BLaER1 (cell line): Measurements from ENCODE around the gene SPTBN2.

Experiments
- H3K27ac ChIP-seq: shearing (Covaris generic); formaldehyde crosslinking; 2 replicates; pipeline ENCODE4 v1.8.1; 2022
- H3K27me3 ChIP-seq: shearing (Covaris generic); formaldehyde crosslinking; 2 replicates; pipeline ENCODE4 v1.8.1; 2022
- H3K36me3 ChIP-seq: shearing (Covaris generic); formaldehyde crosslinking; 2 replicates; pipeline ENCODE4 v1.8.1; 2022
- H3K4me1 ChIP-seq: shearing (Covaris generic); formaldehyde crosslinking; 2 replicates; pipeline ENCODE4 v1.8.1; 2022
- H3K4me2 ChIP-seq: shearing (Covaris generic); formaldehyde crosslinking; 2 replicates; pipeline ENCODE4 v1.8.1; 2022
- H3K4me3 ChIP-seq: shearing (Covaris generic); formaldehyde crosslinking; 2 replicates; pipeline ENCODE4 v1.8.1; 2022
- H3K9ac ChIP-seq: shearing (Covaris generic); formaldehyde crosslinking; 2 replicates; pipeline ENCODE4 v1.8.1; 2022
- H3K9me3 ChIP-seq: shearing (Covaris generic); formaldehyde crosslinking; 2 replicates; pipeline ENCODE4 v1.8.1; 2022
- H4K20me1 ChIP-seq: shearing (Covaris generic); formaldehyde crosslinking; 2 replicates; pipeline ENCODE4 v1.8.1; 2022
- Cebpa-rat ChIP-seq: shearing (Covaris generic); IDR thresholded peaks from 2 replicates; pipeline ENCODE4 v1.8.1; 2022

SPTBN2 gene

GRCh38 chr11:66719111-66719872 lies 9.7 kb downstream of the SPTBN2 start:
- Histone ChIP-seq H3K9me3 (no peaks in the 10 kb centered on the region), H3K36me3 (peaks cover 66% of the 10 kb centered on the region), H3K4me2 (no peak overlapping the region), H3K27me3 (no peaks in the 10 kb centered on the region), H4K20me1 (peaks cover 90% of the 10 kb centered on the region), H3K4me1 (peaks cover 49% of the 10 kb centered on the region), H3K27ac (no peak overlapping the region), H3K9ac (no peak overlapping the region), H3K4me3 (no peak overlapping the region)
- no peak for TF ChIP-seq Cebpa-rat

GRCh38 chr11:66718320-66718971 lies 10.6 kb downstream of the SPTBN2 start:
- Histone ChIP-seq H3K27me3 (no peaks in the 10 kb centered on the region), H3K27ac (no peak overlapping the region), H3K9me3 (no peaks in the 10 kb centered on the region), H3K4me2 (no peak overlapping the region), H3K4me1 (peaks cover 40% of the 10 kb centered on the region), H3K4me3 (no peak overlapping the region), H3K9ac (no peak overlapping the region), H3K36me3 (peaks cover 75% of the 10 kb centered on the region), H4K20me1 (peaks cover 82% of the 10 kb centered on the region)
- no peak for TF ChIP-seq Cebpa-rat

- no peak for TF ChIP-seq Cebpa-rat
- Histone ChIP-seq H3K9ac (no peak overlapping the region), H3K27me3 (no peaks in the 10 kb centered on the region), H3K4me3 (no peak overlapping the region), H3K4me1 (peaks cover 35% of the 10 kb centered on the region), H3K27ac (no peak overlapping the region), H3K4me2 (no peak overlapping the region), H3K9me3 (no peaks in the 10 kb centered on the region), H4K20me1 (peaks cover 77% of the 10 kb centered on the region), H3K36me3 (peaks cover 80% of the 10 kb centered on the region)
These were observed 11.1 kb downstream of the SPTBN2 start for GRCh38 chr11:66717925-66718319.

- no peak for TF ChIP-seq Cebpa-rat
- H3K27ac ChIP-seq: no peak overlapping the region
- H3K9ac ChIP-seq: no peak overlapping the region
- H3K4me2 ChIP-seq: no peak overlapping the region
- H3K4me3 ChIP-seq: no peak overlapping the region
- H4K20me1 ChIP-seq: peaks cover 67% of the 10 kb centered on the region
- H3K36me3 ChIP-seq: peaks cover 89% of the 10 kb centered on the region
- peaks cover 26% of the 10 kb centered on the region for H3K4me1 ChIP-seq
- no peaks in the 10 kb centered on the region for H3K27me3 ChIP-seq
- H3K9me3 ChIP-seq: no peaks in the 10 kb centered on the region
These were observed 12.0 kb downstream of the SPTBN2 start for GRCh38 chr11:66716996-66717395.

GRCh38 chr11:66715346-66716085 lies 13.5 kb downstream of the SPTBN2 start:
- H3K9me3 ChIP-seq: no peaks in the 10 kb centered on the region
- no peak overlapping the region for H3K4me2 ChIP-seq
- peaks cover 24% of the 10 kb centered on the region for H3K4me1 ChIP-seq
- no peaks in the 10 kb centered on the region for H3K27me3 ChIP-seq
- TF ChIP-seq Cebpa-rat: no peak
- peaks cover 98% of the 10 kb centered on the region for H3K36me3 ChIP-seq
- no peak overlapping the region for H3K9ac ChIP-seq
- no peak overlapping the region for H3K4me3 ChIP-seq
- peaks cover 55% of the 10 kb centered on the region for H4K20me1 ChIP-seq
- H3K27ac ChIP-seq: no peak overlapping the region

GRCh38 chr11:66713746-66714480 lies 15.1 kb downstream of the SPTBN2 start:
- H3K4me1 ChIP-seq: peaks cover 21% of the 10 kb centered on the region
- H3K4me2 ChIP-seq: no peak overlapping the region
- H3K9ac ChIP-seq: no peak overlapping the region
- TF ChIP-seq Cebpa-rat: no peak
- no peaks in the 10 kb centered on the region for H3K27me3 ChIP-seq
- no peaks in the 10 kb centered on the region for H3K9me3 ChIP-seq
- no peak overlapping the region for H3K4me3 ChIP-seq
- no peak overlapping the region for H3K27ac ChIP-seq
- H3K36me3 ChIP-seq: peaks cover 98% of the 10 kb centered on the region
- H4K20me1 ChIP-seq: peaks cover 42% of the 10 kb centered on the region

GRCh38 chr11:66710384-66710930 lies 18.6 kb downstream of the SPTBN2 start:
- no peaks in the 10 kb centered on the region for H3K9me3 ChIP-seq
- H3K4me1 ChIP-seq: peaks cover 21% of the 10 kb centered on the region
- H3K9ac ChIP-seq: peak overlapping the region; percentile 30; the same call in 1 of the 2 replicates
- H3K4me3 ChIP-seq: no peak overlapping the region
- peak overlapping the region; percentile 71 for H3K4me2 ChIP-seq
- H4K20me1 ChIP-seq: 0 out of 2 replicates have a peak, but pooled peaks cover 8% of the 10 kb centered on the region
- no peaks in the 10 kb centered on the region for H3K27me3 ChIP-seq
- H3K27ac ChIP-seq: peak overlapping the region; percentile 46; the same call in 1 of the 2 replicates
- no peak for TF ChIP-seq Cebpa-rat
- peaks cover 100% of the 10 kb centered on the region for H3K36me3 ChIP-seq

GRCh38 chr11:66708701-66709100 lies 20.3 kb downstream of the SPTBN2 start:
- Histone ChIP-seq H3K27me3 (no peaks in the 10 kb centered on the region), H3K27ac (no peak overlapping the region), H3K4me1 (peaks cover 21% of the 10 kb centered on the region), H3K9ac (no peak overlapping the region), H3K36me3 (peaks cover 100% of the 10 kb centered on the region), H3K4me3 (no peak overlapping the region), H3K9me3 (no peaks in the 10 kb centered on the region), H4K20me1 (peaks cover 15% of the 10 kb centered on the region; the same call in 1 of the 2 replicates), H3K4me2 (no peak overlapping the region)
- TF ChIP-seq Cebpa-rat: no peak

- H3K9ac ChIP-seq: no peak overlapping the region
- H3K4me3 ChIP-seq: no peak overlapping the region
- H3K27ac ChIP-seq: no peak overlapping the region
- H3K4me2 ChIP-seq: no peak overlapping the region
- peaks cover 21% of the 10 kb centered on the region for H3K4me1 ChIP-seq
- no peaks in the 10 kb centered on the region for H3K27me3 ChIP-seq
- no peak for TF ChIP-seq Cebpa-rat
- H3K36me3 ChIP-seq: peaks cover 99% of the 10 kb centered on the region
- H3K9me3 ChIP-seq: no peaks in the 10 kb centered on the region
- peaks cover 15% of the 10 kb centered on the region; the same call in 1 of the 2 replicates for H4K20me1 ChIP-seq
These were observed 20.9 kb downstream of the SPTBN2 start for GRCh38 chr11:66708094-66708493.
